ENCODE results near the gene BMF. TPM values are rescaled to one million over a fixed set of nuclear protein-coding genes. Genes with fewer than 3 reads are reported as not detected.
"Not testable (repeated sequence)": the region's sequence is repeated elsewhere in the genome, so short reads cannot be mapped to it uniquely, and the experiment has no call there.

BMF gene
- total and polyA plus RNA-seq, 7 experiments from 2014 or later: 1.5 to 31.1 (median 11.4) TPM

DNA sequence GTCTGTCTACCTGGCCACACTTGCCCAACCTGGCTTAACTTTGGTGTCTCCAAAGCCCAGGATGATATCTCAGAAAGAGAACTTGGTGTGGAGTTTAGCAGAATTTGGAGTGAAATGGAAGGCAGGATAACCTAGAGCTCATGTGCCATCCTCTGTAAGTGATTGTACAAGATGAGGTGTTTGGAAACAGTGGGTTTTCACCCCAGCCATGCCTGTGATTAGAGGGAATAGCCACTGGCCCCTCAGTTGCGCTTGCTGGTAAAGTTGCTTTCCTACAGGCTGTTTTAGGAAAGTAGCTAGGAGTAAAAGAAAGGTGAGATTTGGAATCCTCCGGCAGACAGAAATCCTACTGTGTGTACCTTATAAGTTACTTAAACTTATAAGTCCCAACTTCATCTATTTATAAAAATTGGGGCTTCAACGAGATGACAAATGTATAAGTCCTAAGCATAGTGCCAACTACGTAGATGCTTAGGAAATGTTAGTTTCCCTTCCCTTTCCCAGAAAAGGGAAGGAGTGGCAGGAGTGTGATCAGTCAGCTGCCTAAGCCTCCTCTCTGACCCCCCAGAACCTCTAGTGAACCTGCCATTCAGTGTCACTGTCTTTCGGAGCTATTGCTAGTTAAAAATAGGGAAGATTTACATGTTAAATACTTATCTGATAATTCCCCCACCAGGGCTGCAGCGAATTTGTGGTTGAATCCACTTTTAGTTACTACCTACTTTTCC, 13.4 kb upstream of the BMF start:
- DNase-seq: no peak
- POLR2A ChIA-PET: no interaction called here

DNA sequence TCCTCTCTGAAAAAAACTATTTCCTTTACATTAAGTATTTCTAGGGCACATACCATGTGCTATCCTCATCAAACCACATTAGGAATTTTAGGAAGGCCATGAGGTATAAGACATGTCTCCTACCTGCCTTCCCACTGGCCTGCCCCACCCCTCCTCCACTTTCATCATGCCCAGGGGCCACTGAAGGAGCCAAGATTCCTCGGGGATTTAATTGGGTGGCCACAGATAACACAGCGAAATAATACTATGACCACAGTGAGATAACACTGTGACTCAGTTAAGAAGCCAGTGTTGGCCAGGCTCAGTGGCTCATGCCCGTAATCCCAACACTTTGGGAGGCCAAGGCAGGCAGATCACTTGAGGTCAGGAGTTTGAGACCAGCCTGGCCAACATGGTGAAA, 9.8 kb upstream of the BMF start:
- Mint-ChIP-seq H3K4me1 (peaks cover 7 to 24% (median 12%) of the 10 kb centered on the region in 7 donors), H3K27ac (no peak overlapping the region), H3K36me3 (no peaks in the 10 kb centered on the region), H3K4me3 (no peak overlapping the region), H3K27me3 (peaks cover 0 to 17% (median 0%) of the 10 kb centered on the region in 5 donors), H3K9me3 (no peaks in the 10 kb centered on the region)
- Histone ChIP-seq H3K27me3 (ENCODE audit: control insufficient read depth in 2 of 2, insufficient read depth in 2 of 2, low read length in 2 of 2) (no peaks in the 10 kb centered on the region), H3K4me3 (ENCODE audit: low read length) (no peak overlapping the region), H3K4me1 (ENCODE audit: control insufficient read depth in 2 of 2, insufficient read depth in 2 of 2, low read length in 2 of 2) (peaks cover 0 to 7% of the 10 kb centered on the region in 2 donors), H3K36me3 (ENCODE audit: control insufficient read depth in 2 of 3, insufficient read depth in 3 of 3, low read length in 3 of 3) (no peaks in the 10 kb centered on the region), H3K27ac (ENCODE audit: low read depth, low read length) (no peak overlapping the region), H3K9me3 (ENCODE audit: control insufficient read depth in 2 of 3, low read length in 3 of 3) (no peaks in the 10 kb centered on the region)
- POLR2A ChIA-PET: no interaction called here
- no peak for ATAC-seq
- CTCF ChIA-PET: no interaction called here
- intact Hi-C loops (cut with micrococcal nuclease): no loop called here
- DNase-seq: no peak

More for the DNA sequence above, 13.4 kb upstream of the BMF start:
- peak; percentile 42 for ATAC-seq
- no peaks in the 10 kb centered on the region for H3K36me3 Mint-ChIP-seq
- CTCF ChIA-PET: interaction anchor here (1.2 kb wide), 1 partner anchor 15 kb away, joined by 4 read pairs; no protein-coding TSS in a partner anchor
- H3K9me3 ChIP-seq (ENCODE audit: control insufficient read depth in 2 of 3, low read length in 3 of 3): no peaks in the 10 kb centered on the region
- H3K27me3 ChIP-seq (ENCODE audit: control insufficient read depth in 2 of 2, insufficient read depth in 2 of 2, low read length in 2 of 2): no peaks in the 10 kb centered on the region
- no peak overlapping the region for H3K4me3 ChIP-seq (ENCODE audit: low read length)
- intact Hi-C loops (cut with micrococcal nuclease): no loop called here
- H3K4me1 ChIP-seq (ENCODE audit: control insufficient read depth in 2 of 2, insufficient read depth in 2 of 2, low read length in 2 of 2): no peaks in the 10 kb centered on the region
- no peak overlapping the region for H3K4me3 Mint-ChIP-seq
- H3K4me1 Mint-ChIP-seq: peaks cover 0 to 2% (median 0%) of the 10 kb centered on the region in 7 donors
- H3K27ac Mint-ChIP-seq: no peak overlapping the region
- no peaks in the 10 kb centered on the region for H3K36me3 ChIP-seq (ENCODE audit: control insufficient read depth in 2 of 3, insufficient read depth in 3 of 3, low read length in 3 of 3)
- H3K27me3 Mint-ChIP-seq: peaks cover 0 to 15% (median 0%) of the 10 kb centered on the region in 5 donors
- H3K27ac ChIP-seq (ENCODE audit: low read depth, low read length): no peak overlapping the region
- peaks cover 0 to 6% (median 0%) of the 10 kb centered on the region in 11 donors for H3K9me3 Mint-ChIP-seq

DNA sequence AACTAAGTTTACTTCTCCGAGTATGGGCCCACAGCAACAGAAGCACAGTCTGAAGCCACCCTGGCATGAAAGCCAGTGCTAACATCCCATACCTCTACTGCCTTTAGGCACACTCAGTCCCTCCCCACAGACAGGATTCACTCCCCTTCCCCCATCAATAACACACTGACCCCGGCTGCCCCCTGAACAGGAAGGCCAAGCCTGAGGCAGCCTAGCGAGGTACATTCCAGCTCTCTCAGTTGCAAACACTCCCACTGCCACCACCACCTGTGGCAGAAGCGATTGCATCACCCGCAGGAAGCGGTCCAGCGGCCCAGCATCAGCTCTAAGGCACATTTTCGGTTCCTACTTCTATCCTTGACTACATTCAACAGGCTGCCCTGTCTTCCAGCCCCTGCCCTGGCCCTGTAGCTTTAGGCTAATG, 7.0 kb upstream of the BMF start:
- ChIA-PET POLR2A (interaction anchor here (0.6 to 1.8 kb wide), 2 partner anchors 8 to 50 kb away, joined by 3 to 4 read pairs; no protein-coding TSS in a partner anchor), CTCF (interaction anchor here (2.3 kb wide), 1 partner anchor 11 kb away, joined by 5 read pairs; no protein-coding TSS in a partner anchor)
- peaks cover 7 to 32% (median 13%) of the 10 kb centered on the region in 7 donors for H3K4me1 Mint-ChIP-seq
- peaks cover 0 to 18% (median 8%) of the 10 kb centered on the region in 5 donors for H3K27me3 Mint-ChIP-seq
- peak in 2 of 9 donors; percentile 4 to 60 for DNase-seq
- H3K9me3 ChIP-seq (ENCODE audit: control insufficient read depth in 2 of 3, low read length in 3 of 3): no peaks in the 10 kb centered on the region
- H3K4me3 ChIP-seq (ENCODE audit: low read length): no peak overlapping the region
- no peaks in the 10 kb centered on the region for H3K27me3 ChIP-seq (ENCODE audit: control insufficient read depth in 2 of 2, insufficient read depth in 2 of 2, low read length in 2 of 2)
- H3K36me3 ChIP-seq (ENCODE audit: control insufficient read depth in 2 of 3, insufficient read depth in 3 of 3, low read length in 3 of 3): no peaks in the 10 kb centered on the region
- no peaks in the 10 kb centered on the region for H3K36me3 Mint-ChIP-seq
- no peaks in the 10 kb centered on the region for H3K9me3 Mint-ChIP-seq
- no peak overlapping the region for H3K27ac ChIP-seq (ENCODE audit: low read depth, low read length)
- peak; percentile 76 for ATAC-seq
- peak overlapping the region in 3 of 10 donors; percentile 1 to 74 (median 54) for H3K4me3 Mint-ChIP-seq
- H3K27ac Mint-ChIP-seq: peak overlapping the region in 5 of 9 donors; percentile 6 to 90 (median 53)
- peaks cover 0 to 7% of the 10 kb centered on the region in 2 donors for H3K4me1 ChIP-seq (ENCODE audit: control insufficient read depth in 2 of 2, insufficient read depth in 2 of 2, low read length in 2 of 2)
- intact Hi-C loops (cut with micrococcal nuclease): no loop called here

DNA sequence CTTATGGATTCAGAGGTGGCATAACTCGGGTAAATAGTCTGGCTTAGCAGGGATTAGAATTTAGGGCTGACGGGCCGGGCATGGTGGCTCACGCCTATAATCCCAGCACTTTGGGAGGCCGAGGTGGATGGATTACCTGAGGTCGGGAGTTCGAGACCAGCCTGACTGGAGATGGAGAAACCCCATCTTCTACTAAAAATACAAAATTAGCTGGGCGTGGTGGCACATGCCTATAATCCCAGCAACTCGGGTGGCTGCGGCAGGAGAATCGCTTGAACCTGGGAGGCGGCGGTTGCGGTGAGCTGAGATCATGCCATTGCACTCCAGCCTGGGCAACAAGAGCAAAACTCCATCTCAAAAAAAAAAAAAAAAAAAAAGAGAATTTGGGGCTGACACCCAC, 6.4 kb upstream of the BMF start:
- H3K36me3 Mint-ChIP-seq; H3K9me3 Mint-ChIP-seq; H3K27me3 ChIP-seq (ENCODE audit: control insufficient read depth in 2 of 2, insufficient read depth in 2 of 2, low read length in 2 of 2); ATAC-seq; H3K4me3 ChIP-seq (ENCODE audit: low read length); H3K36me3 ChIP-seq (ENCODE audit: control insufficient read depth in 2 of 3, insufficient read depth in 3 of 3, low read length in 3 of 3); H3K27ac ChIP-seq (ENCODE audit: low read depth, low read length); intact Hi-C loops (cut with micrococcal nuclease); DNase-seq; H3K27ac Mint-ChIP-seq; H3K4me3 Mint-ChIP-seq; H3K4me1 ChIP-seq (ENCODE audit: control insufficient read depth in 2 of 2, insufficient read depth in 2 of 2, low read length in 2 of 2); H3K9me3 ChIP-seq (ENCODE audit: control insufficient read depth in 2 of 3, low read length in 3 of 3): not testable (repeated sequence)
- peaks cover 7 to 32% (median 13%) of the 10 kb centered on the region in 7 donors for H3K4me1 Mint-ChIP-seq
- H3K27me3 Mint-ChIP-seq: peaks cover 0 to 16% (median 8%) of the 10 kb centered on the region in 5 donors
- ChIA-PET CTCF (interaction anchor here (0.6 to 2.3 kb wide), 3 partner anchors 9 to 89 kb away, joined by 3 to 8 read pairs (median 3); no protein-coding TSS in a partner anchor), POLR2A (interaction anchor here (0.6 to 1.8 kb wide), 4 partner anchors 9 to 53 kb away, joined by 3 to 4 read pairs (median 4); no protein-coding TSS in a partner anchor)

DNA sequence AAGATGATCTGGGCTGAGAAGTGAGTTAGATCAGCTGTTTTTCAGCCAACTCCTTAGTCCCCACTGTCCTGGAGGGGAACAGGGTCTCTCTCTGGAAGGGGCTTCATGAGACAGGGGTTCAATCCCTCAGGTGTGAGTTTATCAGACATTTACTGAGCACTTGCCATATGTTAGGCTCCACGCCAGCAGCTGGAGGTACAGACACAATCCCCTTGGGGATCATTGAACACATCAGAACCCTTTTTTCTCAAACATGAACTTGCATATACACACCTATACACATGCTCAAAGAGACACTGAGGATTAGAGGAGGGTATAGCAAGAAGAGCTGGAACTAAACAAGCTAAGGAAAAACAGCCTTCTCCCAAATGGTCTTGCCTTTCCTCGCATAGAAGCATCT, 5.5 kb upstream of the BMF start:
- peaks cover 0 to 16% (median 8%) of the 10 kb centered on the region in 5 donors for H3K27me3 Mint-ChIP-seq
- Histone ChIP-seq H3K27ac (ENCODE audit: low read depth, low read length) (no peak overlapping the region), H3K9me3 (ENCODE audit: control insufficient read depth in 2 of 3, low read length in 3 of 3) (no peaks in the 10 kb centered on the region), H3K36me3 (ENCODE audit: control insufficient read depth in 2 of 3, insufficient read depth in 3 of 3, low read length in 3 of 3) (no peaks in the 10 kb centered on the region), H3K27me3 (ENCODE audit: control insufficient read depth in 2 of 2, insufficient read depth in 2 of 2, low read length in 2 of 2) (no peaks in the 10 kb centered on the region), H3K4me1 (ENCODE audit: control insufficient read depth in 2 of 2, insufficient read depth in 2 of 2, low read length in 2 of 2) (peaks cover 5 to 11% of the 10 kb centered on the region in 2 donors), H3K4me3 (ENCODE audit: low read length) (no peak overlapping the region)
- CTCF ChIA-PET: interaction anchor here (0.6 to 2.3 kb wide), 4 partner anchors 8 to 90 kb away, joined by 3 to 8 read pairs (median 3); no protein-coding TSS in a partner anchor
- no peaks in the 10 kb centered on the region for H3K9me3 Mint-ChIP-seq
- no peak for DNase-seq
- ATAC-seq: no peak
- H3K27ac Mint-ChIP-seq: no peak overlapping the region
- POLR2A ChIA-PET: interaction anchor here (0.6 to 1.8 kb wide), 3 partner anchors 10 to 18 kb away, joined by 3 to 7 read pairs (median 4); no protein-coding TSS in a partner anchor
- peaks cover 10 to 36% (median 16%) of the 10 kb centered on the region in 7 donors for H3K4me1 Mint-ChIP-seq
- intact Hi-C loops (cut with micrococcal nuclease): no loop called here
- no peak overlapping the region for H3K4me3 Mint-ChIP-seq
- no peaks in the 10 kb centered on the region for H3K36me3 Mint-ChIP-seq

DNA sequence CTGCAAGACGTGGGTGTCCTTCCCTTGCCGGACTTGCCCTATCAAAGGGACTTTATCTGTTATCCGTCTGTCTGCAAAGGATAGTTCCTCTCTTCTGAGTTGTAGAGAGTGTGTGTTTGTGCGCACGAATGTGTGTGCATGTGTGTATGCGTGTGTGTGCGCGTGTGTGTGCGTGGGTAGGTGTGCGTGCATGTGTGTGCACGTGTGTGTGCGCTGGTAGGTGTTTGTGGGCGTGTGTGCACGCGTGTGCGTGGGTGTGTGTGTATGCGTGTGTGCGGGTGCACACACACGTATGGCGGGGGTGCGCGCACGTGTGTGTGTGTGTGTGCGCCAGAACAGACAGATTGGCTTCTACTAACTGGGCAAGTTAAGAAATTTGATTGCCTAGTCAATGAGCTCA, 4.1 kb upstream of the BMF start:
- DNase-seq (no peak), ATAC-seq (no peak)
- H3K4me3 ChIP-seq (ENCODE audit: low read length): no peak overlapping the region
- Mint-ChIP-seq H3K27me3 (peaks cover 0 to 19% (median 8%) of the 10 kb centered on the region in 5 donors), H3K9me3 (no peaks in the 10 kb centered on the region), H3K4me3 (no peak overlapping the region), H3K27ac (no peak overlapping the region), H3K4me1 (peaks cover 20 to 44% (median 23%) of the 10 kb centered on the region in 7 donors), H3K36me3 (no peaks in the 10 kb centered on the region)
- ChIA-PET CTCF (interaction anchor here (0.7 to 2.3 kb wide), 2 partner anchors 9 to 106 kb away, joined by 3 to 8 read pairs; no protein-coding TSS in a partner anchor), POLR2A (no interaction called here)
- H3K4me1 ChIP-seq (ENCODE audit: control insufficient read depth in 2 of 2, insufficient read depth in 2 of 2, low read length in 2 of 2): peaks cover 9 to 16% of the 10 kb centered on the region in 2 donors
- H3K36me3 ChIP-seq (ENCODE audit: control insufficient read depth in 2 of 3, insufficient read depth in 3 of 3, low read length in 3 of 3): no peaks in the 10 kb centered on the region
- H3K27me3 ChIP-seq (ENCODE audit: control insufficient read depth in 2 of 2, insufficient read depth in 2 of 2, low read length in 2 of 2): no peaks in the 10 kb centered on the region
- intact Hi-C loops (cut with micrococcal nuclease): no loop called here
- no peak overlapping the region for H3K27ac ChIP-seq (ENCODE audit: low read depth, low read length)
- H3K9me3 ChIP-seq (ENCODE audit: control insufficient read depth in 2 of 3, low read length in 3 of 3): no peaks in the 10 kb centered on the region

All from naive thymus-derived CD4-positive, alpha-beta T cell (primary cell).